ENCODE results near the gene FAM89B.
"Not testable (repeated sequence)": the region's sequence is repeated elsewhere in the genome, so short reads cannot be mapped to it uniquely, and the experiment has no call there.

Gene FAM89B

GRCh38 chr11:65572356-65573051 lies at the start of gene FAM89B:
FAM89B (plus strand) TSS chr11:65572538; CDS start chr11:65572670, 132 bp downstream.
- DNase-seq, result no peak

GRCh38 chr11:65522718-65523630 lies 49.4 kb upstream of the FAM89B start:
- DNase-seq, result not testable (repeated sequence)

- DNase-seq, result not testable (repeated sequence)
Observed at GRCh38 chr11:65523631-65523968, 48.7 kb upstream of the FAM89B start.

- DNase-seq, result no peak
Observed at GRCh38 chr11:65524014-65524740, 48.2 kb upstream of the FAM89B start.

- DNase-seq, result no peak
Observed at GRCh38 chr11:65524741-65525545, 47.4 kb upstream of the FAM89B start, which contains the start of gene SCYL1. SCYL1 (plus strand) TSS chr11:65525083; CDS start chr11:65525154, 71 bp downstream.

GRCh38 chr11:65525546-65526480 lies 46.5 kb upstream of the FAM89B start:
- no peak for DNase-seq

GRCh38 chr11:65526744-65527143 lies 45.6 kb upstream of the FAM89B start:
- DNase-seq, result no peak

GRCh38 chr11:65528819-65529350 lies 43.5 kb upstream of the FAM89B start:
- no peak for DNase-seq

- no peak for DNase-seq
Observed at GRCh38 chr11:65529475-65530156, 42.7 kb upstream of the FAM89B start.

GRCh38 chr11:65530157-65530496 lies 42.2 kb upstream of the FAM89B start:
- DNase-seq, result no peak

GRCh38 chr11:65532388-65533064 lies 39.8 kb upstream of the FAM89B start:
- DNase-seq, result no peak

- no peak for DNase-seq
Observed at GRCh38 chr11:65535102-65535501, 37.2 kb upstream of the FAM89B start.

- DNase-seq, result no peak
Observed at GRCh38 chr11:65536412-65537295, 35.7 kb upstream of the FAM89B start.

GRCh38 chr11:65537296-65537597 lies 35.1 kb upstream of the FAM89B start:
- no peak for DNase-seq

GRCh38 chr11:65537620-65538231 lies 34.6 kb upstream of the FAM89B start:
- no peak for DNase-seq

GRCh38 chr11:65538232-65538914 lies 34.0 kb upstream of the FAM89B start:
- DNase-seq, result no peak

GRCh38 chr11:65538915-65539743 lies 33.2 kb upstream of the FAM89B start:
- no peak for DNase-seq

Measured in NCI-H187 treated with DMSO at 0.1 percent for 48 hours (cell line).